Neural progenitor cell (in vitro differentiated cells): ENCODE results near the gene IGSF21.

Experiments used
- CTCF ChIP-seq: fragments of 200-600 bp; sonication (generic); IDR thresholded peaks from 2 replicates; pipeline ENCODE4 v1.5.1; 2017; ENCODE audit warnings: antibody characterized with exemption, mild to moderate bottlenecking
- EZH2 ChIP-seq: fragments of 200-600 bp; sonication (generic); IDR thresholded peaks from 2 replicates; pipeline ENCODE4 v1.6.1; 2017; ENCODE audit warnings: antibody characterized with exemption, mild to moderate bottlenecking, moderate library complexity
- EZH2phosphoT487 ChIP-seq: fragments of 200-600 bp; sonication (generic); IDR thresholded peaks from 2 replicates; pipeline ENCODE4 v1.6.1; 2017; ENCODE audit warnings: antibody characterized with exemption

- TF ChIP-seq CTCF, result no peak
- TF ChIP-seq EZH2, result no peak
- TF ChIP-seq EZH2phosphoT487, result no peak
Measured at GRCh38 chr1:18285538-18285924, 177.9 kb downstream of the IGSF21 start.
